GM06990 (cell line): ENCODE results near the gene MKX.

Experiments used
- DNase-seq: peaks from one replicate; pipeline ENCODE4 v3.0.0-alpha.2; 2011; ENCODE audit not compliant: insufficient read length; ENCODE audit errors: extremely low read depth
- H3K27me3 ChIP-seq: replicated peaks from 2 replicates; pipeline ENCODE4 v1.6.0; 2011; ENCODE audit warnings: low read length; ENCODE audit not compliant: control insufficient read depth, insufficient read depth
- H3K36me3 ChIP-seq: 2 replicates; pipeline ENCODE4 v1.5.1; 2011; ENCODE audit warnings: low read length; ENCODE audit not compliant: control insufficient read depth, insufficient read depth
- H3K4me3 ChIP-seq: replicated peaks from 2 replicates; pipeline ENCODE4 v1.5.1; 2011; ENCODE audit warnings: low read depth, mild to moderate bottlenecking, control low read depth, low read length
- CTCF ChIP-seq: IDR thresholded peaks from 2 replicates; pipeline ENCODE4 v1.5.1; 2011; ENCODE audit warnings: low read length, control low read depth, mild to moderate bottlenecking, inconsistent platforms; ENCODE audit not compliant: insufficient read depth, poor library complexity, severe bottlenecking

Gene MKX

GRCh38 chr10:27644307-27644939, 101.2 kb downstream of the MKX start:
- Histone ChIP-seq H3K36me3 (no peaks in the 10 kb centered on the region), H3K4me3 (no peak overlapping the region), H3K27me3 (no peaks in the 10 kb centered on the region; the same call in 1 of the 2 replicates)
- TF ChIP-seq CTCF = no peak
- DNase-seq = no peak

GRCh38 chr10:27643301-27643700, 102.3 kb downstream of the MKX start:
- no peak for DNase-seq
- no peak overlapping the region for H3K4me3 ChIP-seq
- TF ChIP-seq CTCF = no peak
- no peaks in the 10 kb centered on the region; the same call in 1 of the 2 replicates for H3K27me3 ChIP-seq
- H3K36me3 ChIP-seq = no peaks in the 10 kb centered on the region

GRCh38 chr10:27642023-27642589, 103.5 kb downstream of the MKX start:
- no peak for TF ChIP-seq CTCF
- Histone ChIP-seq H3K27me3 (no peaks in the 10 kb centered on the region; the same call in 1 of the 2 replicates), H3K4me3 (no peak overlapping the region), H3K36me3 (no peaks in the 10 kb centered on the region)
- no peak for DNase-seq

GRCh38 chr10:27638071-27638750, 107.4 kb downstream of the MKX start:
- H3K4me3 ChIP-seq = no peak overlapping the region
- DNase-seq = no peak
- TF ChIP-seq CTCF = no peak

GRCh38 chr10:27637601-27638000, 108.0 kb downstream of the MKX start:
- H3K4me3 ChIP-seq = no peak overlapping the region
- DNase-seq = no peak
- H3K27me3 ChIP-seq = no peaks in the 10 kb centered on the region
- TF ChIP-seq CTCF = no peak
- H3K36me3 ChIP-seq = no peaks in the 10 kb centered on the region

More at GRCh38 chr10:27638071-27638750, 107.4 kb downstream of the MKX start:
- no peaks in the 10 kb centered on the region for H3K36me3 ChIP-seq
- H3K27me3 ChIP-seq = no peaks in the 10 kb centered on the region; the same call in 1 of the 2 replicates
